H1 (cell line): ENCODE measurements around the gene GALNT17. TPM values are rescaled to one million over a fixed set of nuclear protein-coding genes. Genes with fewer than 3 reads are reported as not detected.

Experiments used
- BACH1 ChIP-seq: IDR thresholded peaks from 2 replicates; pipeline ENCODE4 v1.6.1; 2012; ENCODE audit warnings: low read length, improper control_type of control experiment
- CBX8 ChIP-seq: fragments of 300-800, 300-1000 bp; sonication (generic); IDR thresholded peaks from 2 replicates; pipeline ENCODE4 v1.7.1; 2016; ENCODE audit warnings: low read depth, low read length, borderline replicate concordance
- CHD1 ChIP-seq: IDR thresholded peaks from 2 replicates; pipeline ENCODE4 v1.6.1; 2012; ENCODE audit warnings: low read depth, low read length, improper control_type of control experiment
- KDM1A ChIP-seq: fragments of 200-600, 300-600 bp; sonication (generic); IDR thresholded peaks from 2 replicates; pipeline ENCODE4 v1.7.1; 2016; ENCODE audit warnings: mild to moderate bottlenecking, low read length, borderline replicate concordance
- KDM4A ChIP-seq: IDR thresholded peaks from one replicate; pipeline ENCODE4 v1.7.1; 2012; ENCODE audit warnings: low read depth, mild to moderate bottlenecking, moderate library complexity, low read length, inconsistent platforms; ENCODE audit not compliant: severe bottlenecking
- NANOG ChIP-seq: IDR thresholded peaks from 2 replicates; pipeline ENCODE4 v1.6.1; 2011; ENCODE audit warnings: low read length, low read depth, mild to moderate bottlenecking, inconsistent platforms; ENCODE audit not compliant: insufficient read depth, poor library complexity, severe bottlenecking
- NRF1 ChIP-seq: IDR thresholded peaks from 2 replicates; pipeline ENCODE4 v1.6.1; 2011; ENCODE audit warnings: mild to moderate bottlenecking, low read depth, low read length, improper control_type of control experiment
- POLR2AphosphoS5 ChIP-seq: IDR thresholded peaks from 2 replicates; pipeline ENCODE4 v1.6.1; 2011; ENCODE audit warnings: low read depth, low read length
- POU5F1 ChIP-seq: IDR thresholded peaks from 2 replicates; pipeline ENCODE4 v1.6.1; 2011; ENCODE audit warnings: low read depth, mild to moderate bottlenecking, low read length, moderate library complexity
- RNF2 ChIP-seq: fragments of 200-900, 300-1000 bp; sonication (generic); IDR thresholded peaks from 2 replicates; pipeline ENCODE4 v1.7.1; 2016; ENCODE audit warnings: borderline replicate concordance, low read depth, mild to moderate bottlenecking, antibody characterized with exemption, low read length; ENCODE audit not compliant: poor library complexity, severe bottlenecking; ENCODE audit errors: missing control alignments
- TCF12 ChIP-seq: IDR thresholded peaks from 2 replicates; pipeline ENCODE4 v1.6.1; 2011; ENCODE audit warnings: low read depth, mild to moderate bottlenecking, low read length
- polyA plus RNA-seq, 7 experiments: library from polyadenylated mRNA; depleted of rRNA in 3 of 7; stranded (reverse) in 5 of 7; unstranded in 2 of 7; fragments of >200 nt in 5 of 7; fragments of 200-250 nt in 2 of 7; gene quantifications; 1 replicate in 5 of 7; 2 replicates in 1 of 7; 4 replicates in 1 of 7; pipeline versions ENCODE4 v1.2.1 to v1.2.3, GENCODE V29; 2011 to 2013; ENCODE audit warnings: missing spikeins in 2 of 7, mixed read lengths in 2 of 7
- total RNA-seq: library from RNA; stranded (reverse); fragmentation: NEBNext Ultra II Directional; extraction: Animal tissue kit (Norgen Biotek cat#: 25700); gene quantifications from 2 replicates; pipeline ENCODE4 v1.2.1, GENCODE V29; 2021
- TF ChIP-seq, protein P1 (sequence below): fragments of 300-600 bp; sonication (generic); IDR thresholded peaks from 2 replicates; pipeline ENCODE4 v1.7.1; 2012; ENCODE audit warnings: low read length, moderate library complexity, mild to moderate bottlenecking, inconsistent platforms; ENCODE audit not compliant: insufficient replicate concordance

GALNT17 gene
- total and polyA plus RNA-seq, 2 of the 8 experiments (the other 6 are each of a cell fraction or from before 2014, with no cell fraction given) = 37.7 to 47.0 TPM

DNA sequence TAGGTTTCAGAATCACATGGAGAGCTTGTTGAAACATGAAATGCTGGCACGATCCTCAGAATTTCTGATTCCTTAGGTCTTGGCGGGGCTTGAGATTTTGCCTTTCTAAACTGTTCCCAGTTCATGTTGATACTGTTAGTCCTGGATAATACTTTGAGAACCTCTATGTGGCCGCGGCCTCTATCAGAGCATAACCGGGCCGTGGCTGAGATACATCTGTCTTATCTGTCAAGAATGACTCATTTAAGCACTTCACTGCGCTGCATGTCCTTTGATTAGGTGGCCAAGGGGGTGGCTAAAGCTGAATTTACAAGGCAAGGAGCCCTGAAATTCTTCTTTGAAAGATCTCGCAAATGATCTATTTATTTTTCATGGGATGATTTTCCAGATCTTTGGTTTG lies 66.9 kb downstream of the GALNT17 start (continued):
- TF ChIP-seq, protein P1, sequence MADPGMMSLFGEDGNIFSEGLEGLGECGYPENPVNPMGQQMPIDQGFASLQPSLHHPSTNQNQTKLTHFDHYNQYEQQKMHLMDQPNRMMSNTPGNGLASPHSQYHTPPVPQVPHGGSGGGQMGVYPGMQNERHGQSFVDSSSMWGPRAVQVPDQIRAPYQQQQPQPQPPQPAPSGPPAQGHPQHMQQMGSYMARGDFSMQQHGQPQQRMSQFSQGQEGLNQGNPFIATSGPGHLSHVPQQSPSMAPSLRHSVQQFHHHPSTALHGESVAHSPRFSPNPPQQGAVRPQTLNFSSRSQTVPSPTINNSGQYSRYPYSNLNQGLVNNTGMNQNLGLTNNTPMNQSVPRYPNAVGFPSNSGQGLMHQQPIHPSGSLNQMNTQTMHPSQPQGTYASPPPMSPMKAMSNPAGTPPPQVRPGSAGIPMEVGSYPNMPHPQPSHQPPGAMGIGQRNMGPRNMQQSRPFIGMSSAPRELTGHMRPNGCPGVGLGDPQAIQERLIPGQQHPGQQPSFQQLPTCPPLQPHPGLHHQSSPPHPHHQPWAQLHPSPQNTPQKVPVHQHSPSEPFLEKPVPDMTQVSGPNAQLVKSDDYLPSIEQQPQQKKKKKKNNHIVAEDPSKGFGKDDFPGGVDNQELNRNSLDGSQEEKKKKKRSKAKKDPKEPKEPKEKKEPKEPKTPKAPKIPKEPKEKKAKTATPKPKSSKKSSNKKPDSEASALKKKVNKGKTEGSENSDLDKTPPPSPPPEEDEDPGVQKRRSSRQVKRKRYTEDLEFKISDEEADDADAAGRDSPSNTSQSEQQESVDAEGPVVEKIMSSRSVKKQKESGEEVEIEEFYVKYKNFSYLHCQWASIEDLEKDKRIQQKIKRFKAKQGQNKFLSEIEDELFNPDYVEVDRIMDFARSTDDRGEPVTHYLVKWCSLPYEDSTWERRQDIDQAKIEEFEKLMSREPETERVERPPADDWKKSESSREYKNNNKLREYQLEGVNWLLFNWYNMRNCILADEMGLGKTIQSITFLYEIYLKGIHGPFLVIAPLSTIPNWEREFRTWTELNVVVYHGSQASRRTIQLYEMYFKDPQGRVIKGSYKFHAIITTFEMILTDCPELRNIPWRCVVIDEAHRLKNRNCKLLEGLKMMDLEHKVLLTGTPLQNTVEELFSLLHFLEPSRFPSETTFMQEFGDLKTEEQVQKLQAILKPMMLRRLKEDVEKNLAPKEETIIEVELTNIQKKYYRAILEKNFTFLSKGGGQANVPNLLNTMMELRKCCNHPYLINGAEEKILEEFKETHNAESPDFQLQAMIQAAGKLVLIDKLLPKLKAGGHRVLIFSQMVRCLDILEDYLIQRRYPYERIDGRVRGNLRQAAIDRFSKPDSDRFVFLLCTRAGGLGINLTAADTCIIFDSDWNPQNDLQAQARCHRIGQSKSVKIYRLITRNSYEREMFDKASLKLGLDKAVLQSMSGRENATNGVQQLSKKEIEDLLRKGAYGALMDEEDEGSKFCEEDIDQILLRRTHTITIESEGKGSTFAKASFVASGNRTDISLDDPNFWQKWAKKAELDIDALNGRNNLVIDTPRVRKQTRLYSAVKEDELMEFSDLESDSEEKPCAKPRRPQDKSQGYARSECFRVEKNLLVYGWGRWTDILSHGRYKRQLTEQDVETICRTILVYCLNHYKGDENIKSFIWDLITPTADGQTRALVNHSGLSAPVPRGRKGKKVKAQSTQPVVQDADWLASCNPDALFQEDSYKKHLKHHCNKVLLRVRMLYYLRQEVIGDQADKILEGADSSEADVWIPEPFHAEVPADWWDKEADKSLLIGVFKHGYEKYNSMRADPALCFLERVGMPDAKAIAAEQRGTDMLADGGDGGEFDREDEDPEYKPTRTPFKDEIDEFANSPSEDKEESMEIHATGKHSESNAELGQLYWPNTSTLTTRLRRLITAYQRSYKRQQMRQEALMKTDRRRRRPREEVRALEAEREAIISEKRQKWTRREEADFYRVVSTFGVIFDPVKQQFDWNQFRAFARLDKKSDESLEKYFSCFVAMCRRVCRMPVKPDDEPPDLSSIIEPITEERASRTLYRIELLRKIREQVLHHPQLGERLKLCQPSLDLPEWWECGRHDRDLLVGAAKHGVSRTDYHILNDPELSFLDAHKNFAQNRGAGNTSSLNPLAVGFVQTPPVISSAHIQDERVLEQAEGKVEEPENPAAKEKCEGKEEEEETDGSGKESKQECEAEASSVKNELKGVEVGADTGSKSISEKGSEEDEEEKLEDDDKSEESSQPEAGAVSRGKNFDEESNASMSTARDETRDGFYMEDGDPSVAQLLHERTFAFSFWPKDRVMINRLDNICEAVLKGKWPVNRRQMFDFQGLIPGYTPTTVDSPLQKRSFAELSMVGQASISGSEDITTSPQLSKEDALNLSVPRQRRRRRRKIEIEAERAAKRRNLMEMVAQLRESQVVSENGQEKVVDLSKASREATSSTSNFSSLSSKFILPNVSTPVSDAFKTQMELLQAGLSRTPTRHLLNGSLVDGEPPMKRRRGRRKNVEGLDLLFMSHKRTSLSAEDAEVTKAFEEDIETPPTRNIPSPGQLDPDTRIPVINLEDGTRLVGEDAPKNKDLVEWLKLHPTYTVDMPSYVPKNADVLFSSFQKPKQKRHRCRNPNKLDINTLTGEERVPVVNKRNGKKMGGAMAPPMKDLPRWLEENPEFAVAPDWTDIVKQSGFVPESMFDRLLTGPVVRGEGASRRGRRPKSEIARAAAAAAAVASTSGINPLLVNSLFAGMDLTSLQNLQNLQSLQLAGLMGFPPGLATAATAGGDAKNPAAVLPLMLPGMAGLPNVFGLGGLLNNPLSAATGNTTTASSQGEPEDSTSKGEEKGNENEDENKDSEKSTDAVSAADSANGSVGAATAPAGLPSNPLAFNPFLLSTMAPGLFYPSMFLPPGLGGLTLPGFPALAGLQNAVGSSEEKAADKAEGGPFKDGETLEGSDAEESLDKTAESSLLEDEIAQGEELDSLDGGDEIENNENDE = no peak
- no peak for TF ChIP-seq NRF1
- no peak for TF ChIP-seq TCF12
- no peak for TF ChIP-seq POU5F1
- TF ChIP-seq KDM1A = no peak
- TF ChIP-seq CBX8 = no peak
- TF ChIP-seq KDM4A = no peak
- TF ChIP-seq RNF2 = no peak
- no peak for TF ChIP-seq BACH1
- TF ChIP-seq POLR2AphosphoS5 = no peak
- TF ChIP-seq NANOG = no peak
- no peak for TF ChIP-seq CHD1
